Subcutaneous adipose tissue (tissue), 4 donors: Measurements from ENCODE around the gene TOGARAM2. TPM values are rescaled to one million over a fixed set of nuclear protein-coding genes. Genes with fewer than 3 reads are reported as not detected.

Experiments used
- CTCF ChIP-seq: fragments of 450-650 bp; IDR thresholded peaks from one replicate; pipeline ENCODE4 v1.5.1; 2016; ENCODE audit warnings: low read depth, mild to moderate bottlenecking, control low read depth, antibody characterized with exemption, moderate library complexity
- total RNA-seq, 4 donors: library from RNA; depleted of rRNA; stranded (reverse); fragments of >200 nt; gene quantifications; one replicate each; pipeline ENCODE4 v1.1.0, GENCODE V29; 2016

The TOGARAM2 gene
- total RNA-seq, 4 donors from 2014 or later: 0.16 to 3.5 (median 2.0) TPM

DNA sequence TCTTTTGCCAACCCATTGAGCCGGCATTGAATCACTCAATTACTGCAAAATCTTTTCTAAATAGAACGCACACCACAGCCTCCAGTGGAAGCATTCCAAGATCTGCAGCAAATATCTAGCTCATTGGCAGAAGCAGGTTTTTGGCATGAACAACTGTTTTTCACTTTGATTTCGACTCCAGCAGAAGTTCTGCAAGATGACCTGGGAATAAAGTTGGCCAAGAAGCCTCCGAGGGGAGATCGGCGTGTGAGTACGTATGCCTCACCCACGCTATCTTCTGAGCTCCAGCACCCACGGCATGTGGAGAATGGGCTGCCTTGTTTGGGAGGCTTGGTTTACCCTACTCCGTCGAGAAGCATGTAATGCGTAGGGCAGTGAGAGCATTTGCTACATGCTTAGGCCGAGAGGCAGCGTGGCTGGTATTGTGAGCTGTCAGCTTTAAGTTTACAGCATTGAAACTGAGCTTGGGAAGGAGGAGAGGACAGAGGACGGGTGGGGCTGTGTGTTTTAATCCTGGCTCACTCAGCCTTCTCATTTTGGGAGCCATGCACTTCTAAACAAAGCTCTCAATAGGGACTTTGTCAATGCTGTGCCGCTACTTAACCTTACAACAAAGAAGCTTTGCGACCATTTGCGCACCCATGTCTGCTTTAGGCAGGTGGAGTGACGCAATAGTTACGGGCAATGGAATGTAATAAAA is 82.7 kb downstream of the TOGARAM2 start:
- TF ChIP-seq CTCF: no peak

- no peak for TF ChIP-seq CTCF
Observed at GRCh38 chr2:29064346-29064715, 83.2 kb downstream of the TOGARAM2 start.

GRCh38 chr2:29064746-29065067 is 83.6 kb downstream of the TOGARAM2 start:
- TF ChIP-seq CTCF: no peak

DNA sequence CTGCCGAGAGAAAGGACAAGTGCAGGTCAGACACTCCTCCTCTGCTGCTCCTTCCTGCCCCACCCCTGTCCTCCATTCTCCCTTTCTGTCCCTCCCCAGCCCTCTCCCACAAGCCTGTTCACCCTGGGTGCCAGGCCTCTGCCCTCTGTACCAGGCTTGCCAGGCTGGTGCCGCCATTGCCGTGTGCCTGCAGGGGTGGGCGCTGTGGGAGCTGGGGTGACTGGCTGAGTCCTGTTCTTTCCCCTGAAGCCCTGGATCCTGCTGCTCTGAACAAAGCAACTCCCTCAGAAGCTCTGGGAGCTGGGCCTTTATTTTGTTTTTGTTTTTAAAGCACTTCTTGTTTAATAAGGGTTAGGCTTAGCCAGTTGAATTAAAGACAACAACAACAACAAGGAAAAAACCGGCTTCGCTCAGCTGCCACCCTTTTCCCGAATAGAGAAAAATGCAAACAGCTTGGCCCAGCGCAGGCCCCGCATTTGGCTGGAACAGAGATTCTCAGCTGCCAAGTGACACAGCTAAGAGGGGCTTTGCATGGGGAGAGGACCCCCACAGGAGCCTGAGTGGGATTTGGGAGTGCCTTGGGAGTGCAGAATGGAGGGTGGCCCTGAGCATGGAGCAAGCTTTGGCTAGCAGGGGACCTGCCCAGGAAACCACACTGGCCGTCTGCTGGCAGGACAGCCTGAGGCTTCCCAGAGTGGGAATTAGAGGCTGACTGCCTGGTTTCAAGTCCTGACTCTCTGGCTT is 84.1 kb downstream of the TOGARAM2 start:
- no peak for TF ChIP-seq CTCF

GRCh38 chr2:29066271-29066860 is 85.3 kb downstream of the TOGARAM2 start:
- no peak for TF ChIP-seq CTCF

DNA sequence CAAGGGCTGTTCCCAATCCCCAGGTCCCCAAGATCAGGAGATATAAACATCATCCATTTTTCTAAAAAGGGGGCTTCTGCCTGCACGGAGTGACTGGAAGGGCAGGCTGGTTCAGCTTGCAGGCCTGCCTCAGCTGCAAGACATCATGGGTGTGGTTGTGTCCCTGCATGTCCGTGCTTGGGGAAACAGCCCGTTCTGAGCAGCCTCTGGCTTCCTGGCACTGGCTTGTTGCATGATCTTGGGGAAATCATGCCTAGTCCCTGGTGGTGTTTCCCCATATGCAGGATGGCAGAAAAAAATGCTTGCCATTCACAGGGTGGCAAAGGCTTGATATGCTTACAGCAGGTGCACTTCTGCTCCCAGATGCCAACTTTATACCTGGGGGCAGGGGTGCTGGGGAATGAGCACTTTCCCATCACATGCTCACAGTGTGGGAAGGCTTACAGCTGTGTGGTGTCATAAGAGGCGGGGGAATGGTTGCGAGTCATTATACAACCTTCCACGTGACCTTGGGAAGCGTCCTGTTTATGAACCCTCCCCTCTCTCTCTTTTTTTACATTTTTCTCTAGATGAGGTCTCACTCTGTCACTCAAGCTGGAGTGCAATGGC is 86.0 kb downstream of the TOGARAM2 start:
- TF ChIP-seq CTCF: no peak

DNA sequence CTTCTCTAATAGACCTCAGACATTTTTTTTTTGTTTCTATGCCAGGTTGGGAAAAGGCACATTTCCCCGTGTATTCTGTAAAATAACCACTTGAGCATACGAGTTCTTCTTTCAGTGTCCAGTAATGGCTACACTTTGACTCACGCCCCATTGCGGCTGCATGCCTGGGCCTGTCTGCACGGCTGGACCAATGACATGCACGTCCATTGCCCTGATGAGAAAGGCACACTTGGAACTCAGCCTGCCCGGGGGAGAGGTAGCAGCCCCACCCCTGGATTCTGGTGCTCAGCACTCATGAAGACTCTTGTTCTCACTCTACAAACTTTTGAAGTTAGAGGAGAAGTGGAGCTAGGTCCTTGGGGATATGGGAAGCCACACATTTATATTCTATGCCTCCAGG is 87.4 kb downstream of the TOGARAM2 start:
- no peak for TF ChIP-seq CTCF
